GM10248 (cell line): ENCODE data around the gene TRMT11.

Experiments
- CTCF ChIA-PET: fragments of 300-600 bp; sonication (Branson Sonifier 250); formaldehyde crosslinking; extraction: SDS; loops from one replicate; lab custom pipeline; 2021; ENCODE audit warnings: antibody characterized with exemption; lab: Yijun Ruan, JAX
- POLR2A ChIA-PET: fragments of 350-650 bp; sonication (Branson Sonifier 250); formaldehyde crosslinking; extraction: SDS; loops from one replicate; lab custom pipeline; 2020; ENCODE audit warnings: antibody characterized with exemption; lab: Yijun Ruan, JAX
- DNase-seq: peaks from one replicate; pipeline ENCODE4 v3.0.0; 2012; ENCODE audit errors: extremely low spot score
- TF ChIP-seq, protein P1 (sequence below): IDR thresholded peaks from 2 replicates; pipeline ENCODE4 v1.5.1; 2012; ENCODE audit warnings: mild to moderate bottlenecking, low read depth; ENCODE audit errors: extremely low read depth, missing control alignments, control extremely low read depth

TRMT11 gene

DNA sequence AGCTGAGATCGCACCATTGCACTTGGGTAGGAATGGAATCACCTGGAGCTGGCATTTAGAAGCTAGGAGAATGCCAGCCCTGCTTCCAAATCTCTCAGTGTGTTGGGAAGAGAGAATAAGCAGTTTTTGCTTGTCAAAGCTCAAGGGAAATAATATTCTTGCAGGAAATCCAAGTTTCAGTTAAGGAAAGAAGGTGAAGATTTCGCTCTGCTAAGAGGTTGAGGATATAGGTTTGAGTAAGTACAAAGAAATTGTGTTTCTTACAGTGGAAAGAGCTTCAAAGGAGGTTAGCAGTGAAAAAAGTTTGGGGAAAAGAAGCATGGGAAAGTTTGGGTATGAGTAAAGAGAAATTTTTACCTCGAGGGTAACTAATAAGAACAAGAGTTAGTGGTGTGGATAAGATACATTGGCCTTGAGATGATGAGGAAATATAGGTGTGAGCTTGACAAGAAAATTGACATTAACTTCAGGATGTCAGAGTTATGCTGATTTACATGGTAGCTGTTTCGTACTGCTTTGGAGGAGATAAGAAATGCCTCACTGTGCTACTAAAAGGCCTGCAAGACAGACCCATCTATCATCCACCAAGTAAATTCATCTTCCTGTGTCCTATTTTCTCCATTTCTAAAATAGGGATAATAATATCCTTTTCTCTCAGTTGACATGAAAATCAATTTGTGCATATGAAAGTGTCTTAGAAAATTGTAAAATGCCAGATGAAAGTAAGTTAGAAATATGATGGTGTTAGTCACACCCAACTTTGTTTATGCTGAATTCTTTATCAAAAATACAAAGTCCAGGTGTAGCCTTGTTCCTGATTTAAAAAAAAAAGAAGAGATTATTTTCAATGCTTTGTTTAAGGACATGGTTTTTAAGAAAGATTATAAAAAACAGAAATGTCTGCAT, 42.6 kb upstream of the TRMT11 start:
- no peak for DNase-seq
- TF ChIP-seq, protein P1, sequence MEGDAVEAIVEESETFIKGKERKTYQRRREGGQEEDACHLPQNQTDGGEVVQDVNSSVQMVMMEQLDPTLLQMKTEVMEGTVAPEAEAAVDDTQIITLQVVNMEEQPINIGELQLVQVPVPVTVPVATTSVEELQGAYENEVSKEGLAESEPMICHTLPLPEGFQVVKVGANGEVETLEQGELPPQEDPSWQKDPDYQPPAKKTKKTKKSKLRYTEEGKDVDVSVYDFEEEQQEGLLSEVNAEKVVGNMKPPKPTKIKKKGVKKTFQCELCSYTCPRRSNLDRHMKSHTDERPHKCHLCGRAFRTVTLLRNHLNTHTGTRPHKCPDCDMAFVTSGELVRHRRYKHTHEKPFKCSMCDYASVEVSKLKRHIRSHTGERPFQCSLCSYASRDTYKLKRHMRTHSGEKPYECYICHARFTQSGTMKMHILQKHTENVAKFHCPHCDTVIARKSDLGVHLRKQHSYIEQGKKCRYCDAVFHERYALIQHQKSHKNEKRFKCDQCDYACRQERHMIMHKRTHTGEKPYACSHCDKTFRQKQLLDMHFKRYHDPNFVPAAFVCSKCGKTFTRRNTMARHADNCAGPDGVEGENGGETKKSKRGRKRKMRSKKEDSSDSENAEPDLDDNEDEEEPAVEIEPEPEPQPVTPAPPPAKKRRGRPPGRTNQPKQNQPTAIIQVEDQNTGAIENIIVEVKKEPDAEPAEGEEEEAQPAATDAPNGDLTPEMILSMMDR = no peak
- ChIA-PET POLR2A (no interaction called here), CTCF (interaction anchor here (1.1 to 7.0 kb wide), 6 partner anchors 8 to 37 kb away, joined by 3 to 61 read pairs (median 4); partner anchors contain the start of gene HINT3)

DNA sequence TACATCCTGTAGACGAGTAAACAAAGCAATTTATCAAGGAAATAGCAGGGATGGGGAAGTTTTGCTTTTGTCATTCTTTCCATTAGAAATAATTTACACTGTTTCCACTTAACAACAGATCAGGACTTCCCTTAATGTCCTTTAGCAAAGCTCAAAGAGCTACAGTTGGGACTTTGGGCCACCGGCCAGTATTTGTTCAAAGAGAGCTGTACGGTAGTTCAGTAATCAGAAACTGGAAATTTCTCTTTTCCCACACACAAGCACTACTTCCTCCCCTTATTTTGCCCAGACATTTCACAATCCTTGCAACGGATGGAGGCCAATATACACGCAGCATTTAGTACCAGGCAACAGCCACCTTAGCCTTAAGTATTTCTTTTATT, 41.9 kb upstream of the TRMT11 start:
- CTCF ChIA-PET = interaction anchor here (1.1 to 7.0 kb wide), 3 partner anchors 9 to 12 kb away, joined by 4 to 61 read pairs (median 9); partner anchors contain the start of gene HINT3
- POLR2A ChIA-PET = no interaction called here
- TF ChIP-seq, protein P1 = no peak
- no peak for DNase-seq

DNA sequence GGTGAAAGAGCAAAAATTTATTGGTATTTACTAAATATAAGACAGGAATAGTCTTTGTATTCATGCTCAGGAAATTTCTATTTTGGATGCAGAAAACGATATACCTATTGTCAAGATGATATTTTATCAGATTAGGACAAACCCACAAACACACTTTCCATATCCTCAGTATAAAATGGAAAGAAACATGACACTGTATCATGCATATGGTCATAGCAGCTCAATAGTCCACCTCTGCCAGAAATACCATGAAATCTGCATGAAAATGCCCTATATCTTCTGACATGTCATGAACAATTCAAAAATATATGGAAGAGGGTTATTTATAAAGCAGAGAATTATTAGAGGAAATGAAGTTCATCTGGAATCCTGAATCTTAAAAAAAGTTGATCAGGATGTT, 41.4 kb upstream of the TRMT11 start:
- ChIA-PET CTCF (interaction anchor here (2.0 to 7.0 kb wide), 2 partner anchors 11 to 147 kb away, joined by 5 to 61 read pairs; partner anchors contain the start of gene HINT3), POLR2A (no interaction called here)
- TF ChIP-seq, protein P1 = no peak
- DNase-seq = no peak

DNA sequence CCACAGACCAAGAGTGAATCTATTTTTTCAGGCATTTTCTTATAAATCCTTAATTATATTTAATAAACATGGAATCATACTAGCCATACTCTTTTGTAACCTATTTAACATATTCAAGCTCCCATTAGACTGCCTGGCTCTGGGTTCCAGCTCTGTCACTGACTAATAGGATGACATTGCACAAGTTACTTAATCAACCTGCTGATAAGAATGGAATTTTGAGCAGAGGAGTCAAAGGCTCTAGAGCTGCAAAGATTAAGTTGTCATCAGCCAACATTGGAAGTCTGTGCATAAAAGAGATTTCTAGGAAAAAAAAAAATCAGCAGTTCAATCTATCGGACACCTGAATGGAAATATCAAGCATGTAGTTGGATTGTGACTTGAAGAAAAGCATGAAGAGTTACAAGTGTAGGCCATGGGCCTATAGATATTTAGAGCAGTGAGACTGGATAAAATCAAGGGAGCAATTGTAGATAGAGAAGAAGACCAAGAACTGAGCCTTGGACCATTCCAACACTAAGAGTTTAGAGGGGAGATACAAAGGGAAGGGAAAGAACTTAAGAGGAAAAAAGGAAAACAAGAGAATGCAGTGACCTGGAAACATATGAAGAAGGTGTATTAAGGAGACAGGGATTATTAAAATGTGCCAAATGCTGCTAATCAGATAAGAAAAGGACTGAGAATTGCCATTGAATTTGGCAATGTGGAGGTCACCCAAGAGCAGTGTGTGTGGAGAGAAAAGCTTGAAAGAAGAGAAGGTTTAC, 40.8 kb upstream of the TRMT11 start:
- no peak for DNase-seq
- TF ChIP-seq, protein P1 = no peak
- ChIA-PET CTCF (interaction anchor here (2.0 to 7.0 kb wide), 3 partner anchors 11 to 148 kb away, joined by 5 to 61 read pairs (median 8); partner anchors contain the start of gene HINT3), POLR2A (no interaction called here)

DNA sequence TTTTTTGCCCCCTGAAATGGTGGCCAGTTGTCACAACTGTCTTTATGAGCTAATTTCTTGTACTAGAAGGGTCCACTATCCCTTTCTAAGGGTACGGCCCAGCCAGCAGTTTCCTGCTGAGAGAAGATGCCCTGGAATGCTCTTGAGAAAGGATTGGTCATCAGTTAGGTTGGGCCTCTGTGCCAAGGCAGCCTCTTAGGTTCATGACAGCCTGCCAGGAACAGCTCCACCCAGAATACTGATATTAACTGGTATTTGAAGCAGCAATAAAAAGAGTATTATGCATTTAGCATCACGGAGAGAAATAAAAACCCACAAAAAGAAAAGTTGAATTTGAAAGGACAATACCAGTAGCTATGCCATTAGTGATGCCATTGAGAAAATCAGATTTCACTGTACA, 38.7 kb upstream of the TRMT11 start:
- ChIA-PET CTCF (interaction anchor here (0.7 to 7.0 kb wide), 10 partner anchors 9 to 637 kb away, joined by 3 to 61 read pairs (median 3); partner anchors contain the start of genes HINT3 and NCOA7), POLR2A (no interaction called here)
- no peak for DNase-seq
- TF ChIP-seq, protein P1 = no peak

DNA sequence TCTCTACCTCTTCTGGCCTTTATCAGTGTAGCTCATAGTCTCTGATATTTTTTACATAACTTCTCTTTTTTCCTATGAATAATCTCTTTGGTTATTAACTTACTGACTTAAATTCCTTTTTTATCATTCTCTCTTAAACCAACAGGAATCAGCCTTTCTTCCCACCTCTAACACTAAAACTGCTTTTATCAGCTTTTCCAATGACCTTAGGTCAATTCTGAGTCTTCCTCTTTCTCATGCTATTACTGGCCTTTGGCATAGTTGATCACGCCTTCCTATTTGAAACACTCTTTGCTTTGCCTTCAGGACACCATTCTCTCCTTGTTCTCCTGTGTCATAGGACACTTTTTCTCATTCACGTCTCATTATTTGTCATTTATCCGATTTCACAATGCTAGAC, 37.9 kb upstream of the TRMT11 start:
- DNase-seq = no peak
- TF ChIP-seq, protein P1 = no peak
- CTCF ChIA-PET = interaction anchor here (0.9 to 7.0 kb wide), 8 partner anchors 8 to 638 kb away, joined by 3 to 61 read pairs (median 3); partner anchors contain the start of genes HINT3 and NCOA7
- POLR2A ChIA-PET = no interaction called here
